A549 (cell line): ENCODE measurements around the gene MED10.

Source experiments
- EP300 ChIP-seq, 2 experiments: fragments of >200 bp; sonication (Bioruptor Twin); formaldehyde crosslinking; IDR thresholded peaks; 2 replicates in 1 of 2; 3 replicates in 1 of 2; pipeline ENCODE4 v1.6.1; 2016 to 2017
- POLR2A ChIP-seq: IDR thresholded peaks from 2 replicates; pipeline ENCODE4 v1.6.1; 2012; ENCODE audit warnings: mild to moderate bottlenecking, low read length
- TF ChIP-seq, protein P1 (sequence below): fragments of >200 bp; sonication (Bioruptor Twin); formaldehyde crosslinking; IDR thresholded peaks from 3 replicates; pipeline ENCODE4 v1.5.1; 2016

- TF ChIP-seq EP300 (IDR thresholded peaks at IDR 0.05) (no peak), POLR2A (no peak)
- TF ChIP-seq, protein P1, sequence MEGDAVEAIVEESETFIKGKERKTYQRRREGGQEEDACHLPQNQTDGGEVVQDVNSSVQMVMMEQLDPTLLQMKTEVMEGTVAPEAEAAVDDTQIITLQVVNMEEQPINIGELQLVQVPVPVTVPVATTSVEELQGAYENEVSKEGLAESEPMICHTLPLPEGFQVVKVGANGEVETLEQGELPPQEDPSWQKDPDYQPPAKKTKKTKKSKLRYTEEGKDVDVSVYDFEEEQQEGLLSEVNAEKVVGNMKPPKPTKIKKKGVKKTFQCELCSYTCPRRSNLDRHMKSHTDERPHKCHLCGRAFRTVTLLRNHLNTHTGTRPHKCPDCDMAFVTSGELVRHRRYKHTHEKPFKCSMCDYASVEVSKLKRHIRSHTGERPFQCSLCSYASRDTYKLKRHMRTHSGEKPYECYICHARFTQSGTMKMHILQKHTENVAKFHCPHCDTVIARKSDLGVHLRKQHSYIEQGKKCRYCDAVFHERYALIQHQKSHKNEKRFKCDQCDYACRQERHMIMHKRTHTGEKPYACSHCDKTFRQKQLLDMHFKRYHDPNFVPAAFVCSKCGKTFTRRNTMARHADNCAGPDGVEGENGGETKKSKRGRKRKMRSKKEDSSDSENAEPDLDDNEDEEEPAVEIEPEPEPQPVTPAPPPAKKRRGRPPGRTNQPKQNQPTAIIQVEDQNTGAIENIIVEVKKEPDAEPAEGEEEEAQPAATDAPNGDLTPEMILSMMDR = no peak
These were observed 27.2 kb upstream of the MED10 start for GRCh38 chr5:6405591-6405990.
